NCI-H2107 treated with DMSO at 0.1 percent for 48 hours (cell line): ENCODE measurements around the gene OLA1.

ENCODE experiments used
- DNase-seq: peaks from one replicate; lab custom pipeline; 2025; ENCODE audit not compliant: unreplicated experiment; lab: John Stamatoyannopoulos, UW

The OLA1 gene

DNA sequence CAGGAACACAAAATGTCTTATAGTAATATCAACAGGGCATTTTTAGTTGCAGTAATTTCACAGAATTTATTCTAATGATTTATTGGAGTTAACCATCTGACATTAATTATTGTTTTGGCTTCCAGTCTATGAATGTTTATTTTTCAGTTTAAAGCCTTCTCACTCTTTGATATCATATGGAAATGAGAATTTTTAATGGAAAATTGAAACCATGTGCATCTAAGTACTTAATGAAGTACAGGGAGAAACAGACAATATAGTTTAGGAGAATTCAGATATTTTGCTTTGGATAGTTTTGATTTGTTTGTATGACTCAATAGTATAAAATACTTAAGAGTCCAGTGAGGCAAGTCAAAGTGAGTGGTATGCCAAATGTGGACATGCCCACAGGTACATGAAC lies 126.1 kb downstream of the OLA1 start:
- no peak for DNase-seq

DNA sequence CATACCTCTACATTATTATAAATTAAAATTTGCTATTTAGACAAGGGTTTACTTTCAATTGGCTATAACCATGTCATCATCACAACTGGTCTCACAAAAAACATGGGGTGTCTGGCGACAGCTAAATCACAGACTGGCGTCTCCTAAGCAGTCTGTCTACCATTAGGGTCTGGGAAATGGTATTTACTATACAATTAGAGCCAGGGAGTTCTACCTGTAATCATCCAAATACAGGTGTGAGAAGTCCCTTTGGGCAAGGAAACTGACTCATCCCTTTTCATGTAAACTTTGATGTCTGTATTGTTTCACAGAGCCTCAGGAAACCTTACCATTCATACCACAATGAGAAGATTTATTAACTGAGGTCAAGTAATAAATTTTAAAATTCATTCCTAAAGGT lies 126.7 kb downstream of the OLA1 start:
- no peak for DNase-seq

- DNase-seq = no peak
These were observed 127.2 kb downstream of the OLA1 start for GRCh38 chr2:174121175-174121574.

- no peak for DNase-seq
These were observed 128.0 kb downstream of the OLA1 start for GRCh38 chr2:174120346-174120745.

DNA sequence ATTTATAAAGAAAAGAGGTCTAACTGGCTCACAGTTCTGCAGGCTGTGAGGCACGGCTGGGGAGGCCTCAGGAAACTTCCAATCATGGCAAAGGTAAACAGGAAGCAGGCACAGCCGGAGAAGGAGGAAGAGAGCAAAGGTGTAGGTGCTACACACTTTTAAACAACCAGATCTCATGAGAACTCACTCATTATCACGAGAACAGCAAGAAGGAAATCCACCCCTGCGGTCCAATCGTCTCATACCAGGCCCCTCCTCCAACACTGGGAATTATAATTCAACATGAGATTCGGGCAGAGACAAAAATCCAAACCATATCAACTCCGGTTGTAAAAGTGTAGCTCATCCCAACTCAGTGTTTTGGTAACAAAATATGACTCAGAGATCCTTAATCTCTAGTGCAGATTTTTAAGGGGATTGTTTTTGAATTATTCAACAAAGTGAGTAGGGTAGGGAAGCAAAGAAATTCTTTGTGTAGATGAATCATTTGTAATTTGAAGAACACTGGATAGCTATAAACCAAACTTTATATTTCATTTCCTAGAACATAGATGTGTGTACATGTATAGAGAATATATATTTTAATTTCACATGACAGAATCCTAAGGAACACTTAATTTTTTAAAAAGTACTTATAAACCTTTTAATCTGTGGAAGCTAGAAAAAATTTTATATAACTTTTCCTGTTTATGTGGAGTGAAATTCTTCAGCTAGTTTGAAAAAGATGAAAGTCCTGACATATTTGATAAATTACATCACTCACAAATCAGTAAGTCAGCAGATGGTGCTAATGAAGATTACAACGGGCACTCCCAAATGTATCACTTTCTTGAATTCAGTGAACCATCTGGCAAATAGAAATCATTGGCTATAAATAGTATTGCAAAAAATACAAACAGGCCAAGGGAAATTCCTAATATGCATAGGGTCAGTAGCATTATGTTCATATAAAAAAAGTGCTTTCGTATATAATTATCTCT lies 130.1 kb downstream of the OLA1 start:
- DNase-seq = no peak

DNA sequence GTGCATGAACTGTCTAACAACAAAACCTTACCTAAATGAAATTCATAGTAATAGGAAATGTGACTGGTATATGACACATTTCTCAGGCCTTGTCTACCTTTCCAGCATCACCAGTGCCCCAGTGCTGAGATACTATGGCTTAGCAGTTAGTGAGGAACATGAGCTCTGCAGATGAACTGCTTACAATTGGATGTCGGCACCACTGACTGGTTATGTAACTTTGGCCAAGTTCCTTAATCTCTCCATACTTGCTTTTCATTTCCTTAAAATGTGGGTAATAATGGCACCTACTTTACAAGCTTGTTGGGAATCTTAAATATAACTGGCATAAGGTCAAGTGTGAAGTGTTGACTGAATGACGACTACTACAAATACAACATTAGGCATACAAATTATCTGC lies 136.3 kb downstream of the OLA1 start:
- no peak for DNase-seq

DNA sequence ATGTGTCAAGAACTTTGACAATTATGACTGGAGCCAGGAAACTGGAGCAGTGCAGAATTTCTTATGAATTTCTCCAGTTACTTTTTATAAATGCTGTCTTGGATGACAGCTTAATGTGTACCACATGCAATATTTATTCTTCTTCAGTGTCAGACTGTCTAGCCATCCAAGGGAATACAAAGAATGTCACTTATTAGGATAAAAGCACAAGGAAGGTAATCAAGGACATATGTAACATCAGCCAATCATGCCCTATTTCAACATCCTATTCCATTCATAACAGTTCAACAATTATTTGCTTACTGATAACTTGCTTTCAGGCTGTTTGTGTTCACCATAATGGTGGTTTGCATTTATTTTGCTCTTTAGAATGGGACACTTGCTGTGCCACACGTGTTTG lies 139.8 kb downstream of the OLA1 start:
- no peak for DNase-seq

- no peak for DNase-seq
These were observed 141.6 kb downstream of the OLA1 start for GRCh38 chr2:174106736-174107135.

- no peak for DNase-seq
These were observed 153.8 kb downstream of the OLA1 start for GRCh38 chr2:174094542-174094941.

DNA sequence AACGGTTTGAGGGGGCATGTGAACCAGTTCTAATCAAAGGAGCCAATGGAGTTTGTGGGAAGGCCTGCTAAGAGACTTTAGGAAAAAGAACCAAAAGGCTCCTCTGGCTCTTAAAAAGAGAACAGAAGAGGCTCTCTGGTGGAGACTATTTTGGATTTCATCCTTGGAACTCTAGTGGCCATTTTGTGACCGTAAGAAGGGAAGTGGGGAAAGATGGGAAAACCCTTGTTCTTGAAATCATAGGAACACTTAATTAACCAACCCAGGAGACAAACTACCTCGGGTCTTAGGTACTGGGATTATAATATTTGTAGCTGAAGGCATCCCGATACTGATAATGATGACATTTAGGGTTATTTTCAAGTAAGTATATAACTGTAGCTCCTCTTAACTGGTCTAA lies 157.9 kb downstream of the OLA1 start:
- no peak for DNase-seq

GRCh38 chr2:174088706-174089460 lies 159.4 kb downstream of the OLA1 start:
- no peak for DNase-seq

DNA sequence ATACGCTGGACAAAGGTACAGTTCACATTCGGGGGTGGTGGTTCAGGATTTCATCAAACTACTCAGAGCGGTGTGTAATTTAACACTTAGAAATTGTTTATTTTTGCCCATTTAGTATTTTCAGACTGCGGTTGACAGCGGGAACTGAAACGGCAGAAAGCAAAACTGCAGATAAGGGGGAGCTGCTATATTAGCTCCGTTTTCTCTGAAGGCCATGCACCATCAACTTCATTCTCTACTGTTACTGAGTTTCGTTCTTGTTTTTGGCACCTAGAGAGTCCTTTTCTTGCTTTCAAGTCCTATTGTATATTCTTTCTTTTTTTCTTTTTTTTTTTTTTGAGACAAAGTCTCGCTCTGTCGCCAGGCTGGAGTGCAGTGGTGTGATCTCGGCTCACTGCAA lies 161.6 kb downstream of the OLA1 start:
- DNase-seq = no peak

GRCh38 chr2:174085781-174086180 lies 162.6 kb downstream of the OLA1 start:
- DNase-seq = no peak

- no peak for DNase-seq
These were observed 164.4 kb downstream of the OLA1 start for GRCh38 chr2:174083843-174084458.

GRCh38 chr2:174080672-174081121 lies 167.6 kb downstream of the OLA1 start:
- no peak for DNase-seq

DNA sequence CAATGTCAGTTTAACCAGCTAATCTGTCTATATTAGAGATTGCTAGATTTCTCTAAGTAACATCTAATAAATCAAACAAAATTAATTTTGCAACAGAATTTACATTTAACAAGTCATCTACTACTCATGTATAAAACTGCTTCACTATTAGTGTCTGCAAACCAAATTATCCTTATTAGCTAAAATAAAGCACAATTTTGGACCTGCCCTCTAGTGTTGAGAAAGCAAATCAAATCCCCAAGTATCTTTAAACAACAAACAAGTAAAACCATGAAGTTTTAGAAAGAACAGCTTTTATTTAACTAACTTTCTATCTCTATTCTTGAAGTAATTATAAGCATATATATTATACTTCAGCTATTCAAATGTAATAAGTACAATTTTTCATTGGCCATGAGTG lies 170.1 kb downstream of the OLA1 start:
- no peak for DNase-seq

DNA sequence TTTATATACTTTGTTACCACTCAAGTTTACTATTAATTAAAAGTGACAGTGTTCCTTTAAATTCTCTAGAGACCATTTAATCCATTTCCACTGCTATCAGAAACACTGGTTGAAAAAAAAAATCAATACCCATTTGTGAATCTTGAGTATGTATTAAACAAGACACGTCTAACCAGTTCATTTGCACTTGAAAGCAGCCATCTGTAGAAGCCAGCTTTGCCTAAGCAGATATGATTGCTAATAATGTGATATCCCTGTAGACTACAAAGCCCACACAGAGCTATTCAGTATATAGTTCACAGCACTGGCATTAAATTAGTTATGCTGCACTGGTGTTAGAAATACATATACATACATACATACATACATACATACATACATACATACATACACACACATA lies 171.4 kb downstream of the OLA1 start:
- DNase-seq = peak; percentile 51

- no peak for DNase-seq
These were observed 172.3 kb downstream of the OLA1 start for GRCh38 chr2:174076040-174076439.

- DNase-seq = no peak
These were observed 173.5 kb downstream of the OLA1 start for GRCh38 chr2:174074831-174075230.

DNA sequence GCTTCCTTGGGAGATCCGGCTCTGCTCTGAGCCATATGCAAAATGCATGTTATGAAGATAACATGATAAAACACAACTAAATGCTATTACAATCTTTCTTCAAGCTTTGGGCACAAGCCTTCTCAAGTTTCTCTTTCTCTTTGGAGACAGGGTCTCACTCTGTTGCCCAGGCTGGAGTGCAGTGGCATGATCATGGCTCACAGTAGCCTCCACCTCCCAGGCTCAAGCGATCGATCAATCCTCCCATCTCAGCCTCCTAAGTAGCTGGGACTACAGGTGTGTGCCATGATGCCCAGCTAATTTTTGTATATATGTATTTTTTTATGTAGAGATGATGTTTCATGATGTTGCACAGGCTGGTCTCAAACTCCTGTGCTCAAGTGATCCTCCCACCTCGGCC lies 175.5 kb downstream of the OLA1 start:
- no peak for DNase-seq

- peak; percentile 67 for DNase-seq
These were observed 176.3 kb downstream of the OLA1 start for GRCh38 chr2:174072069-174072468.

GRCh38 chr2:174071321-174071720 lies 177.0 kb downstream of the OLA1 start:
- DNase-seq = no peak
